PFSK-1 (cell line): ENCODE data around the gene EXOC4.

Source experiments
- FOXP2 ChIP-seq: optimal IDR thresholded peaks from 2 replicates; pipeline ENCODE3; 2011; ENCODE audit warnings: borderline replicate concordance, control low read depth, inconsistent platforms; ENCODE audit not compliant: insufficient read depth; ENCODE audit errors: extremely low read length, extremely low read depth
- POLR2AphosphoS5 ChIP-seq: IDR thresholded peaks from 2 replicates; pipeline ENCODE4 v1.6.1; 2012; ENCODE audit warnings: low read depth, mild to moderate bottlenecking, control low read depth, low read length, moderate library complexity
- REST ChIP-seq, 2 experiments: IDR thresholded peaks; 2 replicates each; pipeline versions ENCODE4 v1.6.1 to v1.8.0; 2011 to 2012; ENCODE audit warnings: low read depth in 2 of 2, low read length in 2 of 2, control low read depth in 1 of 2, inconsistent platforms in 1 of 2, mild to moderate bottlenecking in 1 of 2, moderate library complexity in 1 of 2; ENCODE audit not compliant: insufficient read depth in 1 of 2
- SIN3A ChIP-seq: IDR thresholded peaks from 2 replicates; pipeline ENCODE4 v1.6.1; 2012; ENCODE audit warnings: mild to moderate bottlenecking, low read length, moderate library complexity, borderline replicate concordance; ENCODE audit not compliant: insufficient read depth
- TAF1 ChIP-seq: IDR thresholded peaks from 2 replicates; pipeline ENCODE4 v1.6.1; 2012; ENCODE audit warnings: low read length, control low read depth, borderline replicate concordance; ENCODE audit not compliant: insufficient read depth

Gene EXOC4

GRCh38 chr7:133319842-133320241, 67.0 kb downstream of the EXOC4 start:
- TF ChIP-seq FOXP2 (no peak), POLR2AphosphoS5 (no peak), SIN3A (no peak), TAF1 (no peak), REST (IDR thresholded peaks at IDR 0.05; ENCODE audit: insufficient read depth in 1 of 2, low read depth in 2 of 2, low read length in 2 of 2) (no peak)

GRCh38 chr7:133320891-133321290, 68.0 kb downstream of the EXOC4 start:
- TF ChIP-seq SIN3A (no peak), POLR2AphosphoS5 (no peak), FOXP2 (no peak), REST (IDR thresholded peaks at IDR 0.05; ENCODE audit: insufficient read depth in 1 of 2, low read depth in 2 of 2, low read length in 2 of 2) (no peak), TAF1 (no peak)

- no peak for TF ChIP-seq REST (IDR thresholded peaks at IDR 0.05; ENCODE audit: insufficient read depth in 1 of 2, low read depth in 2 of 2, low read length in 2 of 2)
- no peak for TF ChIP-seq SIN3A
- no peak for TF ChIP-seq POLR2AphosphoS5
Observed at GRCh38 chr7:133330085-133330484, 77.2 kb downstream of the EXOC4 start.

GRCh38 chr7:133331861-133332260, 79.0 kb downstream of the EXOC4 start:
- TF ChIP-seq FOXP2, result no peak
- TF ChIP-seq REST (IDR thresholded peaks at IDR 0.05; ENCODE audit: insufficient read depth in 1 of 2, low read depth in 2 of 2, low read length in 2 of 2), result no peak
- no peak for TF ChIP-seq TAF1
- no peak for TF ChIP-seq POLR2AphosphoS5
- no peak for TF ChIP-seq SIN3A

- TF ChIP-seq POLR2AphosphoS5 (no peak), REST (IDR thresholded peaks at IDR 0.05; ENCODE audit: insufficient read depth in 1 of 2, low read depth in 2 of 2, low read length in 2 of 2) (no peak), FOXP2 (no peak), TAF1 (no peak), SIN3A (no peak)
Observed at GRCh38 chr7:133339772-133340171, 86.9 kb downstream of the EXOC4 start.
